Stimulated activated CD8-positive, alpha-beta memory T cell treated with anti-CD3 and anti-CD28 coated beads, Interleukin-15, amount 100 ng/mL, for 48 hours (primary cell): ENCODE results near the gene BCOR.
A peak's percentile ranks its signal among the peaks of the same experiment; 100 is the strongest.

Experiments
- DNase-seq, 2 donors: peaks; one replicate each; pipeline ENCODE4 v3.0.0-alpha.2; 2020; ENCODE audit warnings: low read depth in 2 of 2

The BCOR gene

GRCh38 chrX:40098264-40099054 is 701 bp upstream of the BCOR start:
- no peak for DNase-seq

- no peak for DNase-seq
Measured at GRCh38 chrX:40097141-40097503, 636 bp downstream of the BCOR start.

- peak in 1 of 2 donors; percentile 45 for DNase-seq
Measured at GRCh38 chrX:40096395-40097091, 1.2 kb downstream of the BCOR start.

GRCh38 chrX:40095583-40096394 is 2.0 kb downstream of the BCOR start:
- DNase-seq = no peak

GRCh38 chrX:40094900-40095582 is 2.7 kb downstream of the BCOR start:
- no peak for DNase-seq

GRCh38 chrX:40094041-40094899 is 3.5 kb downstream of the BCOR start:
- no peak for DNase-seq

- DNase-seq = no peak
Measured at GRCh38 chrX:40093586-40093985, 4.2 kb downstream of the BCOR start.

GRCh38 chrX:40092808-40093435 is 4.8 kb downstream of the BCOR start:
- DNase-seq = no peak

GRCh38 chrX:40091691-40092421 is 5.9 kb downstream of the BCOR start:
- DNase-seq = no peak

- no peak for DNase-seq
Measured at GRCh38 chrX:40090961-40091360, 6.8 kb downstream of the BCOR start.

GRCh38 chrX:40090050-40090804 is 7.5 kb downstream of the BCOR start:
- DNase-seq = no peak

- DNase-seq = no peak
Measured at GRCh38 chrX:40088803-40089540, 8.8 kb downstream of the BCOR start.

GRCh38 chrX:40088299-40088625 is 9.5 kb downstream of the BCOR start:
- no peak for DNase-seq

- DNase-seq = no peak
Measured at GRCh38 chrX:40087425-40088298, 10.1 kb downstream of the BCOR start.

- no peak for DNase-seq
Measured at GRCh38 chrX:40086569-40087335, 11.0 kb downstream of the BCOR start.

- no peak for DNase-seq
Measured at GRCh38 chrX:40085714-40086113, 12.0 kb downstream of the BCOR start.

- DNase-seq = no peak
Measured at GRCh38 chrX:40085102-40085551, 12.6 kb downstream of the BCOR start.
